ENCODE data around the gene NEDD4L.

GRCh38 chr18:58227361-58227930 lies 183.4 kb downstream of the NEDD4L start:
- TF ChIP-seq TEAD4 (IDR thresholded peaks at IDR 0.05; ENCODE audit: borderline replicate concordance, insufficient read depth) (no peak), CTCF (IDR thresholded peaks at IDR 0.05) (no peak), POLR2AphosphoS5 (IDR thresholded peaks at IDR 0.05; ENCODE audit: low read depth, low read length) (no peak)

Measured in SK-N-SH (cell line).